Stomach (tissue), 9 donors: Measurements from ENCODE around the gene LMX1A. TPM values are rescaled to one million over a fixed set of nuclear protein-coding genes. Genes with fewer than 3 reads are reported as not detected.
A peak's percentile ranks its signal among the peaks of the same experiment; 100 is the strongest.

Source experiments
- DNase-seq, 2 donors: peaks; one replicate each; pipeline versions ENCODE4 v3.0.0 to v3.0.0-alpha.2; 2013 to 2019
- H3K27ac ChIP-seq, 5 donors: fragments of 200-600 bp in 4 of 5; sonication (generic) in 4 of 5; one replicate each; pipeline ENCODE4 v1.5.1; 2013 to 2019; ENCODE audit warnings: mild to moderate bottlenecking in 1 of 5, moderate library complexity in 1 of 5
- H3K27me3 ChIP-seq, 3 donors: fragments of 200-600 bp; sonication (generic); one replicate each; pipeline ENCODE4 v1.5.1; 2017 to 2019; ENCODE audit warnings: mixed run types in 1 of 3
- H3K36me3 ChIP-seq, 4 donors: fragments of 200-600 bp; sonication (generic); 1 replicate in 3 of 4; 2 replicates in 1 of 4; pipeline ENCODE4 v1.5.1; 2016 to 2019
- H3K4me1 ChIP-seq, 4 donors: fragments of 200-600 bp; sonication (generic); one replicate each; pipeline ENCODE4 v1.5.1; 2016 to 2019
- H3K4me3 ChIP-seq, 4 donors: fragments of 200-600 bp; sonication (generic) in 3 of 4; one replicate each; pipeline ENCODE4 v1.5.1; 2016 to 2019; ENCODE audit warnings: mild to moderate bottlenecking in 1 of 4
- H3K9me3 ChIP-seq, 4 donors: fragments of 200-600 bp; sonication (generic); one replicate each; pipeline ENCODE4 v1.5.1; 2016 to 2019
- EP300 ChIP-seq: sonication (generic); formaldehyde crosslinking; IDR thresholded peaks from one replicate; pipeline ENCODE4 v1.6.1; 2017; ENCODE audit warnings: antibody characterized with exemption
- POLR2A ChIP-seq, 4 donors: fragments of 450-650 bp; IDR thresholded peaks; one replicate each; pipeline ENCODE4 v1.6.1; 2016; ENCODE audit warnings: antibody characterized with exemption in 4 of 4, control low read depth in 2 of 4, mild to moderate bottlenecking in 1 of 4, moderate library complexity in 1 of 4
- POLR2AphosphoS5 ChIP-seq, 3 donors: sonication (generic); formaldehyde crosslinking; IDR thresholded peaks; one replicate each; pipeline ENCODE4 v1.6.1; 2016; ENCODE audit warnings: antibody characterized with exemption in 3 of 3
- WGBS, 5 donors: extraction: QIAGEN DNeasy Blood & Tissue Kit in 3 of 5; methylation state at CpG; one replicate each; pipeline versions ENCODE4 v1.1.5 to v1.1.7; 2013 to 2018; 5-methylcytosine and 5-hydroxymethylcytosine counted together
- intact Hi-C: fragments of 100-400 bp; cut with DNase I; formaldehyde crosslinking; loops from one replicate; pipeline ENCODE4 v1.15.1; 2023; ENCODE audit warnings: low total_unique reads
- polyA plus RNA-seq, 3 donors: library from polyadenylated mRNA; stranded (reverse); fragments of 200-250 nt; gene quantifications; one replicate each; pipeline ENCODE4 v1.2.3, GENCODE V29; 2013
- total RNA-seq, 5 donors: library from RNA; depleted of rRNA; stranded (reverse); fragments of >200 nt; gene quantifications; one replicate each; pipeline versions ENCODE4 v1.1.0 to v1.2.3, GENCODE V29; 2014 to 2016
- TF ChIP-seq, protein P1 (sequence below), 7 experiments: fragments of 450-650 bp in 4 of 7; fragments of 200-600 bp in 3 of 7; sonication (generic) in 3 of 7; IDR thresholded peaks; one replicate each; pipeline ENCODE4 v1.5.1; 2016 to 2019; ENCODE audit warnings: antibody characterized with exemption in 7 of 7, control low read depth in 2 of 7, mild to moderate bottlenecking in 1 of 7
- donor health status: healthy with polysubstance abuse.
- donor health status: Bipolar disorder and iron deficiency.
- donor health status: healthy.

The LMX1A gene
- total and polyA plus RNA-seq, 8 donors: not detected

DNA sequence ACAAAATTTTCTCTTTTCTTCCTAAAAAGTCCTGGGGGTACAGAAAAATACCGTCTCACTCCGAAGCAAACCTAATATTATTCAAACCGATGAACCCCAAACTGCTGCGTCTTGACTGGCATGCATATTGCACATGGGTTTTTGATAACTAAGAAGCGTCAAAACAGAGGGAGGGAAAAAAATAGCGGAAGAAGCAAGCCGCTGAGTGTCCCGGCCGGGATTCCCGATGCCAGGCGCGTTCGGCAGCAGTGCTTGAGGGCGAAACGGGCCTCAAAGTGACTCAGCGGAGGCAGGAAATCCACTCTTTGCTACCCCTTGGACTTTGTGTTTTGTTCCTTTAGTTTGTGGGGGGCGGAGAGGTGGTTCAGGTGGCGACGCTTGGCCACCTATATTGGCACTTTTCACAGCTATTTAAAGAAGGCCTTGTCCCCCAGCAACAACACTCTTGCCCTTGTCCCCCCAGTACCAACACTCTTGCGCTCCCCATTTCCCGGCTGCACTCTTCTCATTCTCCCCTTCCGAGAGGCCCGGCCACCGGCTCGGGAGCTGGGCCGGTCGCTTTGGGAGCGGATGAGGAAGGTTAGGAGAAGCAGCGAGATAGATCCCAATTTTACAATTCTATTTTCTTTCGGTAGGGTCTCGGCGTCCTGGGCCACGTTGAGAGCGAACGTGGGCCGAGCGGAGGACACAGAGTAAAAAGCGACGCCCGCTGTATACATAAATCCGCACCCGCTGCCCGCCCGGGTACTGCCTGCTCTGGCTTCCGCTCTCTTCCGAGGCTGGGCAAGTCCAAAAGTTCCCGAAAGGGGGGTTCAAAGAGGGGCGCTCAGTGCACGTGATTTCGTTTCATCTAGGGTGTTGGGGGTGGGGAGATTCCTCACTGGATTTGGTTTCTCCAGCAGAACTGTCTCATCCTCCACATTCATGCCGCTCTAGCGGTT is 2.5 kb downstream of the LMX1A start:
- DNase-seq: no peak
- TF ChIP-seq POLR2AphosphoS5 (IDR thresholded peaks at IDR 0.05): no peak
- TF ChIP-seq EP300: no peak
- TF ChIP-seq, protein P1, sequence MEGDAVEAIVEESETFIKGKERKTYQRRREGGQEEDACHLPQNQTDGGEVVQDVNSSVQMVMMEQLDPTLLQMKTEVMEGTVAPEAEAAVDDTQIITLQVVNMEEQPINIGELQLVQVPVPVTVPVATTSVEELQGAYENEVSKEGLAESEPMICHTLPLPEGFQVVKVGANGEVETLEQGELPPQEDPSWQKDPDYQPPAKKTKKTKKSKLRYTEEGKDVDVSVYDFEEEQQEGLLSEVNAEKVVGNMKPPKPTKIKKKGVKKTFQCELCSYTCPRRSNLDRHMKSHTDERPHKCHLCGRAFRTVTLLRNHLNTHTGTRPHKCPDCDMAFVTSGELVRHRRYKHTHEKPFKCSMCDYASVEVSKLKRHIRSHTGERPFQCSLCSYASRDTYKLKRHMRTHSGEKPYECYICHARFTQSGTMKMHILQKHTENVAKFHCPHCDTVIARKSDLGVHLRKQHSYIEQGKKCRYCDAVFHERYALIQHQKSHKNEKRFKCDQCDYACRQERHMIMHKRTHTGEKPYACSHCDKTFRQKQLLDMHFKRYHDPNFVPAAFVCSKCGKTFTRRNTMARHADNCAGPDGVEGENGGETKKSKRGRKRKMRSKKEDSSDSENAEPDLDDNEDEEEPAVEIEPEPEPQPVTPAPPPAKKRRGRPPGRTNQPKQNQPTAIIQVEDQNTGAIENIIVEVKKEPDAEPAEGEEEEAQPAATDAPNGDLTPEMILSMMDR (IDR thresholded peaks at IDR 0.05): no peak
- no peak for TF ChIP-seq POLR2A (IDR thresholded peaks at IDR 0.05)
- Histone ChIP-seq H3K36me3 (no peaks in the 10 kb centered on the region), H3K4me3 (no peak overlapping the region), H3K27ac (no peak overlapping the region), H3K4me1 (peaks cover 12 to 53% (median 38%) of the 10 kb centered on the region in 4 donors), H3K27me3 (peaks cover 40 to 100% (median 78%) of the 10 kb centered on the region in 3 donors), H3K9me3 (no peaks in the 10 kb centered on the region)
- intact Hi-C loops: no loop called here
- 6 to 9% (median 7%) methylated on average over 42 to 52 of the region's 52 CpGs for WGBS, 5 donors

GRCh38 chr1:165352442-165353293 is 3.8 kb downstream of the LMX1A start:
- no peak for TF ChIP-seq POLR2A (IDR thresholded peaks at IDR 0.05)
- no peak for TF ChIP-seq POLR2AphosphoS5 (IDR thresholded peaks at IDR 0.05)
- TF ChIP-seq, protein P1 (IDR thresholded peaks at IDR 0.05): no peak
- TF ChIP-seq EP300: no peak
- peak in 1 of 2 donors; percentile 38 for DNase-seq
- H3K27me3 ChIP-seq: peaks cover 40 to 100% (median 83%) of the 10 kb centered on the region in 3 donors
- 3 to 6% (median 4%) methylated on average over 45 to 59 of the region's 59 CpGs for WGBS, 5 donors
- H3K4me1 ChIP-seq: peaks cover 12 to 53% (median 38%) of the 10 kb centered on the region in 4 donors
- H3K4me3 ChIP-seq: peak overlapping the region in 1 of 4 donors; percentile 4
- no peak overlapping the region for H3K27ac ChIP-seq
- intact Hi-C loops: no loop called here
- H3K9me3 ChIP-seq: no peaks in the 10 kb centered on the region
- no peaks in the 10 kb centered on the region for H3K36me3 ChIP-seq

DNA sequence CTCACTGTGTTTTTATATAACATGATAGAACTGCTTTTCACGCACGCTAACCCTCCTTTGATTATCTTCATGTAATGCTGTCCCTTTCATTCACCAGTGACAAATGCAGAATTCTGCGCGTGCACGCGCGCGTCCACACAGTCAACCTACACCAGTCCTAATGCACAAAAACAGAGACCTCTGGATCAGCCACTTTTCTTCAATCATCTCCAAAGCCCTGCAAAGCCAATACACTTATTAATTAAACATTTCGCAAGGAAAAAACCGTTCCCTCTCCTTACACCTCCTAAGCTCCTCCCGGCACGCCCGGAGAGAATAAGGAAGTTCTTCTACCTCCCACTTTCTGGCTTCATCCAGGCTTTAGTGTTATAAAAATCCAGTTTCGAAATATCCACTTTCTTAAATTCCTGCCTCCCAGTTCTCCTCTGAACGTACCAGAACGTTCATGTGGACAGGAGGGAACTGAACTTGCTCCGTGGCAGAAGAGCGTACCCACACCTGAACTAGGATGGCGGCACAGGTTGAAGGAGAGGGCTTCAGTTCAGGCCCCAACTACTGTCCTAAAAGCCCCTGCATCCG is 4.6 kb downstream of the LMX1A start:
- H3K4me1 ChIP-seq: peaks cover 12 to 53% (median 38%) of the 10 kb centered on the region in 4 donors
- 7 to 11% (median 10%) methylated on average over 20 of the region's 20 CpGs for WGBS, 5 donors
- no peaks in the 10 kb centered on the region for H3K36me3 ChIP-seq
- intact Hi-C loops: no loop called here
- H3K9me3 ChIP-seq: no peaks in the 10 kb centered on the region
- H3K27ac ChIP-seq: no peak overlapping the region
- peaks cover 39 to 99% (median 81%) of the 10 kb centered on the region in 3 donors for H3K27me3 ChIP-seq
- TF ChIP-seq POLR2AphosphoS5 (IDR thresholded peaks at IDR 0.05) (no peak), EP300 (no peak), POLR2A (IDR thresholded peaks at IDR 0.05) (no peak)
- TF ChIP-seq, protein P1 (IDR thresholded peaks at IDR 0.05): no peak
- no peak for DNase-seq
- H3K4me3 ChIP-seq: no peak overlapping the region

DNA sequence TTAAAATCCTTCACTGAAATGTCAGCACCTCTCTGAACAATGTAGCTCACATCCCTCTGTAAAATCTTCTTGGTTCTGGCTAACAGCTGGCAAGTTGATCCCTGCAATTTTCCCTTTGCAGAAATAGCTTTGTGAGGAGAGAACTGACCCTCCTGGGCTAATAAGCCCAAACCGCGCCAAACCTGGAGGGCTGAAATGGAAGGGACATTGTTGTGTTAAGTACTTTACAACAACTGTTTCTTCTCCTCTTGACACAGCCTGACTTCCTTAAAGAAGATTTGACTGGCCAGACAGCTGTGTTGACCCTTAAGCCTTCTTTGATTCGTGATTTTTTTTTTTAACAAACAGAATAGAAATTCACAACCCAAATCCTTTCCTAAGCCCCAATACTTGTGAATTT is 5.7 kb downstream of the LMX1A start:
- no peaks in the 10 kb centered on the region for H3K36me3 ChIP-seq
- intact Hi-C loops: no loop called here
- H3K27ac ChIP-seq: no peak overlapping the region
- H3K4me1 ChIP-seq: peaks cover 2 to 42% (median 28%) of the 10 kb centered on the region in 4 donors
- TF ChIP-seq POLR2AphosphoS5 (IDR thresholded peaks at IDR 0.05): no peak
- TF ChIP-seq, protein P1 (IDR thresholded peaks at IDR 0.05): no peak
- no peak for TF ChIP-seq EP300
- no peak for TF ChIP-seq POLR2A (IDR thresholded peaks at IDR 0.05)
- DNase-seq: no peak
- H3K27me3 ChIP-seq: peaks cover 29 to 99% (median 71%) of the 10 kb centered on the region in 3 donors
- H3K4me3 ChIP-seq: no peak overlapping the region
- WGBS, 5 donors: 5 to 10% (median 6%) methylated on average over 3 of the region's 3 CpGs
- H3K9me3 ChIP-seq: no peaks in the 10 kb centered on the region
